Measurements from ENCODE around the gene CYFIP2.

CYFIP2 gene

DNA sequence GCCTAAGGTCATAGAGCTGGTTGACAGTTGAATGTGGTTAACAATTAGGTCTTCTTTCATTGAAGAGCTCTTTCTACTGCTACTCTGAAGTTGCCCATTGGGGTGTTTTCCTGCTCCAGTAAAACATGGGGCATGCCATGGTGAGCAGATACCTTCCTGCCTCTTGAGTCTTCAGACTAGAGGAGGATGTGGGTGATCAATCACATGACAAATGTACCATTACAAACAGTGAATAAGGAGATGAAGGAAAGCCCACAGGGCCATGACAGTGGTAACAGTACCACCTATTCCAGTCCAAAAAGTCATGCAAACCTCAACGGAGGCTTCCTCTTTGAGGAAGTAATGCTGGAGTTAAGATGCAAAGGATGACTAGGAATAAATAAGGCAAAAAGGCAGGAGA, 73.5 kb downstream of the CYFIP2 start (continued):
- TF ChIP-seq, protein P1, sequence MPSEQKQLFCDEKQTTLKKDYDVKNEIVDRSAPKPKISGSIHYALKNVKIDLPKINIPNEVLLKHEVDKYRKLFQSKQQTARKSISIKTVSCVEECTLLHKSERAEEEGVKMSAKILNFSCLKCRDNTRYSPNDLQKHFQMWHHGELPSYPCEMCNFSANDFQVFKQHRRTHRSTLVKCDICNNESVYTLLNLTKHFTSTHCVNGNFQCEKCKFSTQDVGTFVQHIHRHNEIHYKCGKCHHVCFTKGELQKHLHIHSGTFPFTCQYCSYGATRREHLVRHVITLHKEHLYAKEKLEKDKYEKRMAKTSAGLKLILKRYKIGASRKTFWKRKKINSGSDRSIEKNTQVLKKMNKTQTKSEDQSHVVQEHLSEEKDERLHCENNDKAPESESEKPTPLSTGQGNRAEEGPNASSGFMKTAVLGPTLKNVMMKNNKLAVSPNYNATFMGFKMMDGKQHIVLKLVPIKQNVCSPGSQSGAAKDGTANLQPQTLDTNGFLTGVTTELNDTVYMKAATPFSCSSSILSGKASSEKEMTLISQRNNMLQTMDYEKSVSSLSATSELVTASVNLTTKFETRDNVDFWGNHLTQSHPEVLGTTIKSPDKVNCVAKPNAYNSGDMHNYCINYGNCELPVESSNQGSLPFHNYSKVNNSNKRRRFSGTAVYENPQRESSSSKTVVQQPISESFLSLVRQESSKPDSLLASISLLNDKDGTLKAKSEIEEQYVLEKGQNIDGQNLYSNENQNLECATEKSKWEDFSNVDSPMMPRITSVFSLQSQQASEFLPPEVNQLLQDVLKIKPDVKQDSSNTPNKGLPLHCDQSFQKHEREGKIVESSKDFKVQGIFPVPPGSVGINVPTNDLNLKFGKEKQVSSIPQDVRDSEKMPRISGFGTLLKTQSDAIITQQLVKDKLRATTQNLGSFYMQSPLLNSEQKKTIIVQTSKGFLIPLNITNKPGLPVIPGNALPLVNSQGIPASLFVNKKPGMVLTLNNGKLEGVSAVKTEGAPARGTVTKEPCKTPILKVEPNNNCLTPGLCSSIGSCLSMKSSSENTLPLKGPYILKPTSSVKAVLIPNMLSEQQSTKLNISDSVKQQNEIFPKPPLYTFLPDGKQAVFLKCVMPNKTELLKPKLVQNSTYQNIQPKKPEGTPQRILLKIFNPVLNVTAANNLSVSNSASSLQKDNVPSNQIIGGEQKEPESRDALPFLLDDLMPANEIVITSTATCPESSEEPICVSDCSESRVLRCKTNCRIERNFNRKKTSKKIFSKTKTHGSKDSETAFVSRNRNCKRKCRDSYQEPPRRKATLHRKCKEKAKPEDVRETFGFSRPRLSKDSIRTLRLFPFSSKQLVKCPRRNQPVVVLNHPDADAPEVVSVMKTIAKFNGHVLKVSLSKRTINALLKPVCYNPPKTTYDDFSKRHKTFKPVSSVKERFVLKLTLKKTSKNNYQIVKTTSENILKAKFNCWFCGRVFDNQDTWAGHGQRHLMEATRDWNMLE (tag by site-specific recombination; conservative IDR thresholded peaks at IDR 0.05; ENCODE audit: low read depth): no peak
- TF ChIP-seq ZNF600 (tag by site-specific recombination; IDR thresholded peaks at IDR 0.05) (no peak), ZNF707 (tag by site-specific recombination; IDR thresholded peaks at IDR 0.05) (no peak)

DNA sequence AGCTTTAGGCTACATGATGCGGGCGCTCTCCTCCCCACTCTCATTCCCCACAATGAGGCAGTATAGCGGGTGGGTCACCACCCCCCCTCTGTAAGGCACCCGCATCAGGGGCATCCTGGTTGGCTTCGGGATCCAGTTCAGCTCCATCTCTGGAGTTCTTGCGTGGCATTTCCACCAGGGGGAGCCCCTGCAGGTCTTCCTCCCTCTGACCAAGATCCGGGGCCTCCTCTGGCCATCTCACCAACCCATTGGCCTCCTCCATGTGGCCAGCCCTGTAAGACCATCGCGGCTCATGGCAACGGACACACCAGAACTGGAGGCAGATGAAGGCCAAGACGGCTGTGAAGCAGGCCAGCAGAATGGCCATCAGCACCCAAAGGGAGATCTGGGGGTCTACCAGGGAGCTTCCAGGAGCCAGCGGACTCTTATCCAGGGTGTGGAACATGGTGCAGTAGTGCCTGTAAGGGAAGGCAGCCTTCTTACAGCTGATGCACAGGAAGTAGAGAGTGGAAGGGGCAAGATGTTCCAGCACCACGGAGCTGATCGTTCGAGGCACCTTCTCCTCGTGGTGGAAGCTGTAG, 77.0 kb downstream of the CYFIP2 start:
- POLR2A ChIA-PET: no interaction called here
- Histone ChIP-seq H3K9me3 (ENCODE audit: control insufficient read depth, insufficient read depth, low read depth, low read length) (no peaks in the 10 kb centered on the region), H3K4me1 (ENCODE audit: control insufficient read depth, insufficient read depth, low read length) (no peaks in the 10 kb centered on the region), H3K36me3 (ENCODE audit: control insufficient read depth in 2 of 2, insufficient read depth in 1 of 2, low read length in 2 of 2) (peaks cover 0 to 87% of the 10 kb centered on the region in 2 experiments; a peak in 2 of 3 replicates), H3K27ac (ENCODE audit: extremely low read depth, low read depth, low read length) (no peak overlapping the region), H3K4me3 (ENCODE audit: low read depth, low read length) (no peak overlapping the region)
- TF ChIP-seq ZNF530 (tag by site-specific recombination; IDR thresholded peaks at IDR 0.05; ENCODE audit: low read depth): no peak
- TF ChIP-seq, protein P2, sequence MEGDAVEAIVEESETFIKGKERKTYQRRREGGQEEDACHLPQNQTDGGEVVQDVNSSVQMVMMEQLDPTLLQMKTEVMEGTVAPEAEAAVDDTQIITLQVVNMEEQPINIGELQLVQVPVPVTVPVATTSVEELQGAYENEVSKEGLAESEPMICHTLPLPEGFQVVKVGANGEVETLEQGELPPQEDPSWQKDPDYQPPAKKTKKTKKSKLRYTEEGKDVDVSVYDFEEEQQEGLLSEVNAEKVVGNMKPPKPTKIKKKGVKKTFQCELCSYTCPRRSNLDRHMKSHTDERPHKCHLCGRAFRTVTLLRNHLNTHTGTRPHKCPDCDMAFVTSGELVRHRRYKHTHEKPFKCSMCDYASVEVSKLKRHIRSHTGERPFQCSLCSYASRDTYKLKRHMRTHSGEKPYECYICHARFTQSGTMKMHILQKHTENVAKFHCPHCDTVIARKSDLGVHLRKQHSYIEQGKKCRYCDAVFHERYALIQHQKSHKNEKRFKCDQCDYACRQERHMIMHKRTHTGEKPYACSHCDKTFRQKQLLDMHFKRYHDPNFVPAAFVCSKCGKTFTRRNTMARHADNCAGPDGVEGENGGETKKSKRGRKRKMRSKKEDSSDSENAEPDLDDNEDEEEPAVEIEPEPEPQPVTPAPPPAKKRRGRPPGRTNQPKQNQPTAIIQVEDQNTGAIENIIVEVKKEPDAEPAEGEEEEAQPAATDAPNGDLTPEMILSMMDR (tag by site-specific recombination; IDR thresholded peaks at IDR 0.05): peak; percentile 39; the same call in 1 of the 2 replicates
- no peak for TF ChIP-seq GLI4 (tag by site-specific recombination; IDR thresholded peaks at IDR 0.05)
- TF ChIP-seq ZNF221 (tag by site-specific recombination; IDR thresholded peaks at IDR 0.05; ENCODE audit: borderline replicate concordance): no peak
- CTCF ChIA-PET: interaction anchor here (0.6 to 8.2 kb wide), 27 partner anchors 10 to 1763 kb away, joined by 3 to 63 read pairs (median 4); partner anchors contain the start of gene LSM11

DNA sequence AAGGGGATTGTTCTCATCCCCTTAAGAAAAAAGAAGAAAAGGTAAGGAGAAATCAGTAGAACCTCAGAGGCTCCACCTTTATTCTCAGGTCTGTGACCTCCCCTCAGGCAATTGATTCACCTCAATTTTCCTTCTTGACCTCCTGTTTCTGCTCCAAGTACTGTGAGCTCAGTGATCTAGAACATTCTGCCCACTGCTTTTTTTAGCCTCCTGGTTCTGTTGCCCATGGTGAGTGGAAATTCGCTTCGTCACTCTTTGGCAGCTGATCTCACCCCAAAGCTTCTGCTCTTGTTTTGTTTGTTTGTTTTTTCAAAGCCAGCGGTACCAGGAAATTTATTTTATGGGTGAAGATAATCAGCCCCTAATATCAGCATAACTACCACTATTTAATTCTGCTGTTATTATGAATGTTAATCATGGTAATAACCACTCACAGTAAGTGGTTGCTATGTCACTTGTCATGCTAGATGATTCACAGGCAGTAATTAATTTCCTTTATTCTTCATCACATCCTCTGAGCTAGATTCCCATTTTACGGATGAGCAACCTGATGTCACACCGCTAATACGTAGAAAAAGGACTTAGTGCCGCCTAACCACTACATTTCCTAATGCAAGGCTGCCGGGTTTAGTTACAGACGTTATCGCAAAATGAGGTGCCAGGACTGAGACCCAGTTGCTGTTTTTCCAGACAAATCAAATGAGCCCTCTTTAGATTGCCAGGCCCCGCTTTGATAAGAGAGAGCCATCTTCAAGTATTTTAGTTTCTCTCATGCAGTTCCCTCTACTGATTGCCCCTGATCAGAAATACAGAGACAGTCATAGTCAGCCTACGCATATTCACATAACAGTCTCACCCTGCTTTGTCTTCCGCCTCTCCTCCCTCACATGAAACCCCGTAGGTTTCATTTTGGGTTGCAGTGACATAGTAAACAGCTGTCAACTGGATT, 78.2 kb downstream of the CYFIP2 start:
- CTCF ChIA-PET: interaction anchor here (0.5 to 8.2 kb wide), 14 partner anchors 11 to 396 kb away, joined by 3 to 63 read pairs (median 4); no protein-coding TSS in a partner anchor
- POLR2A ChIA-PET: no interaction called here
- peaks cover 0 to 79% of the 10 kb centered on the region in 2 experiments; a peak in 2 of 3 replicates for H3K36me3 ChIP-seq (ENCODE audit: control insufficient read depth in 2 of 2, insufficient read depth in 1 of 2, low read length in 2 of 2)
- TF ChIP-seq ZNF211 (tag by site-specific recombination; IDR thresholded peaks at IDR 0.05; ENCODE audit: low read depth) (no peak), HOXD13 (CRISPR knock-in tag; IDR thresholded peaks at IDR 0.05; ENCODE audit: borderline replicate concordance) (no peak), ZNF2 (tag by site-specific recombination; IDR thresholded peaks at IDR 0.05) (no peak), ZNF404 (tag by site-specific recombination; IDR thresholded peaks at IDR 0.05) (no peak)
- H3K4me3 ChIP-seq (ENCODE audit: low read depth, low read length): no peak overlapping the region
- H3K4me1 ChIP-seq (ENCODE audit: control insufficient read depth, insufficient read depth, low read length): no peaks in the 10 kb centered on the region
- H3K9me3 ChIP-seq (ENCODE audit: control insufficient read depth, insufficient read depth, low read depth, low read length): no peaks in the 10 kb centered on the region
- H3K27ac ChIP-seq (ENCODE audit: extremely low read depth, low read depth, low read length): no peak overlapping the region
